PFSK-1 (cell line): Measurements from ENCODE around the gene PEAK1.

Source experiments
- FOXP2 ChIP-seq: optimal IDR thresholded peaks from 2 replicates; pipeline ENCODE3; 2011; ENCODE audit warnings: borderline replicate concordance, control low read depth, inconsistent platforms; ENCODE audit not compliant: insufficient read depth; ENCODE audit errors: extremely low read length, extremely low read depth
- POLR2AphosphoS5 ChIP-seq: IDR thresholded peaks from 2 replicates; pipeline ENCODE4 v1.6.1; 2012; ENCODE audit warnings: low read depth, mild to moderate bottlenecking, control low read depth, low read length, moderate library complexity
- REST ChIP-seq, 2 experiments: IDR thresholded peaks; 2 replicates each; pipeline versions ENCODE4 v1.6.1 to v1.8.0; 2011 to 2012; ENCODE audit warnings: low read depth in 2 of 2, low read length in 2 of 2, control low read depth in 1 of 2, inconsistent platforms in 1 of 2, mild to moderate bottlenecking in 1 of 2, moderate library complexity in 1 of 2; ENCODE audit not compliant: insufficient read depth in 1 of 2
- SIN3A ChIP-seq: IDR thresholded peaks from 2 replicates; pipeline ENCODE4 v1.6.1; 2012; ENCODE audit warnings: mild to moderate bottlenecking, low read length, moderate library complexity, borderline replicate concordance; ENCODE audit not compliant: insufficient read depth
- TAF1 ChIP-seq: IDR thresholded peaks from 2 replicates; pipeline ENCODE4 v1.6.1; 2012; ENCODE audit warnings: low read length, control low read depth, borderline replicate concordance; ENCODE audit not compliant: insufficient read depth

The PEAK1 gene

GRCh38 chr15:77380033-77380432, 39.9 kb downstream of the PEAK1 start:
- TF ChIP-seq SIN3A (no peak), POLR2AphosphoS5 (no peak), FOXP2 (no peak), REST (IDR thresholded peaks at IDR 0.05; ENCODE audit: insufficient read depth in 1 of 2, low read depth in 2 of 2, low read length in 2 of 2) (no peak)

- TF ChIP-seq SIN3A (no peak), TAF1 (no peak), POLR2AphosphoS5 (no peak), REST (IDR thresholded peaks at IDR 0.05; ENCODE audit: insufficient read depth in 1 of 2, low read depth in 2 of 2, low read length in 2 of 2) (no peak), FOXP2 (no peak)
Measured at GRCh38 chr15:77376770-77377169, 43.1 kb downstream of the PEAK1 start.

- TF ChIP-seq REST (IDR thresholded peaks at IDR 0.05; ENCODE audit: insufficient read depth in 1 of 2, low read depth in 2 of 2, low read length in 2 of 2) (no peak), POLR2AphosphoS5 (no peak), SIN3A (no peak), TAF1 (no peak), FOXP2 (no peak)
Measured at GRCh38 chr15:77375133-77375532, 44.8 kb downstream of the PEAK1 start.

GRCh38 chr15:77373441-77373840, 46.5 kb downstream of the PEAK1 start:
- TF ChIP-seq TAF1 (no peak), SIN3A (no peak), POLR2AphosphoS5 (no peak), REST (IDR thresholded peaks at IDR 0.05; ENCODE audit: insufficient read depth in 1 of 2, low read depth in 2 of 2, low read length in 2 of 2) (no peak), FOXP2 (no peak)

- no peak for TF ChIP-seq REST (IDR thresholded peaks at IDR 0.05; ENCODE audit: insufficient read depth in 1 of 2, low read depth in 2 of 2, low read length in 2 of 2)
- no peak for TF ChIP-seq POLR2AphosphoS5
- TF ChIP-seq SIN3A: no peak
- TF ChIP-seq FOXP2: no peak
- TF ChIP-seq TAF1: no peak
Measured at GRCh38 chr15:77371850-77372563, 47.9 kb downstream of the PEAK1 start.
